GM13976 (cell line): ENCODE results near the gene EPHA2.

ENCODE experiments used
- DNase-seq: peaks from one replicate; pipeline ENCODE4 v3.0.0; 2012; ENCODE audit warnings: low spot score
- CTCF ChIP-seq: IDR thresholded peaks from 2 replicates; pipeline ENCODE4 v1.5.1; 2012; ENCODE audit warnings: borderline replicate concordance, mild to moderate bottlenecking; ENCODE audit not compliant: insufficient read depth; ENCODE audit errors: extremely low read depth, missing control alignments, control extremely low read depth
- in situ Hi-C: fragments of 300-500 bp; cut with MboI; formaldehyde crosslinking; loops from one replicate; pipeline ENCODE4 v1.12.0; 2022; ENCODE audit warnings: low sequenced_read_pairs, mixed read lengths, inconsistent platforms; ENCODE audit not compliant: unreplicated experiment

The EPHA2 gene

GRCh38 chr1:16144325-16145029 is 11.4 kb downstream of the EPHA2 start:
- DNase-seq: no peak
- TF ChIP-seq CTCF: no peak
- in situ Hi-C loops: no loop called here

GRCh38 chr1:16143566-16144324 is 12.1 kb downstream of the EPHA2 start:
- in situ Hi-C loops: no loop called here
- TF ChIP-seq CTCF: no peak
- no peak for DNase-seq

- no peak for DNase-seq
- in situ Hi-C loops: no loop called here
- TF ChIP-seq CTCF: no peak
Measured at GRCh38 chr1:16143005-16143565, 12.8 kb downstream of the EPHA2 start.

GRCh38 chr1:16142383-16142995 is 13.4 kb downstream of the EPHA2 start:
- in situ Hi-C loops: no loop called here
- no peak for TF ChIP-seq CTCF
- DNase-seq: no peak

- in situ Hi-C loops: no loop called here
- DNase-seq: no peak
- no peak for TF ChIP-seq CTCF
Measured at GRCh38 chr1:16141573-16142336, 14.1 kb downstream of the EPHA2 start.

- in situ Hi-C loops: no loop called here
- no peak for TF ChIP-seq CTCF
Measured at GRCh38 chr1:16140068-16140596, 15.7 kb downstream of the EPHA2 start.

More at GRCh38 chr1:16140068-16140596, 15.7 kb downstream of the EPHA2 start:
- DNase-seq: no peak
